NCI-H2107 treated with DMSO at 0.1 percent for 48 hours (cell line): ENCODE data around the gene TRIM44.
A peak's percentile ranks its signal among the peaks of the same experiment; 100 is the strongest.
"Not testable (repeated sequence)": the region's sequence is repeated elsewhere in the genome, so short reads cannot be mapped to it uniquely, and the experiment has no call there.

Source experiments
- DNase-seq: peaks from one replicate; lab custom pipeline; 2025; ENCODE audit not compliant: unreplicated experiment; lab: John Stamatoyannopoulos, UW

TRIM44 gene

DNA sequence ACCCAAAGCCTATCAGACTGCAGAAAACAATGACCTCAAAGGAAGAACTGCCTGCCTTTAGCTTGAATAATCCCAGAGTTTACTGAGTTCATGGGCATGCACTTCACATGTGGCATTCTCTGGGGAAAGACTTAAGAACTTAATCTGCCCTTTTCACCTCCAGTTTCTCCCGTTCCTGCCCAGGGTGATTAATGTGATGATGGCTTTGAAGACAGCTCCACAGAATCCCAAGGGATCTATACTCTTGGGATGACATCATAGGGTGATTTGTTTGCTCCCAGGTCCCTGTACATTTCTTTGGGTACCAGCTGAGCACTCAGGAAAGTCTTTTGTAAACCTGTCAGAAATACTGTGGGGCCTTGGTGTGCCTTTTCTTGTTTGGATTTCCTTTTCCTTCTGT lies 30.3 kb upstream of the TRIM44 start:
- no peak for DNase-seq

DNA sequence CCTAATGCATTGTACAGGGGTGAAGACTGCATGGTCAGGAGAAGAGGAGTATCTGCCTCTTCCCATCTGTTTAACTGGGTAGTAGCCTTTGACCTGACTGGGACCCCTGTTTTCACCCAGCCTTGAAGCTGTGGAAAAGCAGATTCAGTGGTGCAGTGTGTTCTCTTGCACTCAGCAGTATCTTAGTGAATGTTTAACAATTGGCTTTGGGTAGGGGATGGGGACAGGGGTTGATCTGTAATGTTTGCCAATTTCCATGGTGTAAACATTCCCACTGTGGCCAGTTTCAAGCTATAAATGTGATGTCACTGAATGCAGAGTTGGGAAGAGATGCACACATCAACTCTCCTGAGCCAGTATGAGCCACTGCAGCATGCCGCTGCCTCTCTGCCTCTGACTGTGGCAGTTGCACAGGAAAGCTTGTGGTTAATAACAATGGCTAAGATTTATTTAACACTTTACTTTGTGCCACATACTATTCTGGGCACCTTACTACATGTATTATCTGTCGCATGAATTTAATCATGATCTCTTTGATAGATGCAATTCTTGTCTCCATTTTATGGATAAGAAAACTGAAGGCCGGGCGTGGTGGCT lies 28.6 kb upstream of the TRIM44 start:
- no peak for DNase-seq

DNA sequence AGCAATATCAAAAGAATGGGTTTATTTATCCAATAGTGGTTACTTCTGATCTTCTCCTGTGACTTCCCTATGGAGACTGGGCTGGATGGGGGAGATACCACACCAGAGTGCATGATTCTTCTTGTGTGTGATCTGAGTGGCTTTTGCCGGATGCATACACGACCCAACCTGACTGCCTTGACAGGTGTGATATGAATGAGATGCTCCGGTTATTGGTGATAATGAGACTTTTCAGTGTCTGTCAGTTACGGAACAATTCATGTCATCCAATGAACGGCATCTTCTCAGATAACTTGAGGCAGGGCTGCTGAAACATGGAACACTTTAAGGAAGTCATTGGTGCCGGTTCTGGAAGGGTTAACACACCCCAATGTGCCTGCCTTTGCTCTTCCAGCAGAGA lies 26.6 kb upstream of the TRIM44 start:
- DNase-seq = no peak

DNA sequence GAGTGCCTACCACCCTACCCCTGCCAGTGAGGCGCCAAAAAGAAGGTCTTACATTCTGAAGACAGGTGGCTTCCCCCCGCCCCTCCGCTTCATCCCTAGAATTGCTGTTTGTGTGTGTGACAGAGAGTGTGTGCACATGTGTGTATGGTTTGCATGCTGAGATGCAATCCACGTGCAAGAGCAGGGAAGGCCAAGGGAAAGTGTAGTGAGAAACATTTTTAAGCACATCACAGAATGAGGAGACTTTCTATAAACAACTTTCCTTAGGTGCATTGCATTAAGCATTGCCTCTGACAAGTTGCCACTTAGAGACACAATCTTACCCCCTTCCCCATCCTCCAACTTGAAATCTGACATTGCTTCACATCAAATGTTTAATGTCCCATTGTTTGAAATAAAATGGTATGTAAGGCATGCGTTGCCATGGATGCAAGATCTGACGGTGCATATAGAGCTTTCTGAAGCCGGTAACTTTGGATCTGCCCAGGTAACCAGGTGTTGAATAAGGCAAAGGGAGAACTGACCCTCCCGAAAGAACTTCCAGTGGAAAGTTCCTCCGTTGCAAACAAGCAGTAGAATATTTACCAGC lies 22.9 kb upstream of the TRIM44 start:
- DNase-seq = no peak

DNA sequence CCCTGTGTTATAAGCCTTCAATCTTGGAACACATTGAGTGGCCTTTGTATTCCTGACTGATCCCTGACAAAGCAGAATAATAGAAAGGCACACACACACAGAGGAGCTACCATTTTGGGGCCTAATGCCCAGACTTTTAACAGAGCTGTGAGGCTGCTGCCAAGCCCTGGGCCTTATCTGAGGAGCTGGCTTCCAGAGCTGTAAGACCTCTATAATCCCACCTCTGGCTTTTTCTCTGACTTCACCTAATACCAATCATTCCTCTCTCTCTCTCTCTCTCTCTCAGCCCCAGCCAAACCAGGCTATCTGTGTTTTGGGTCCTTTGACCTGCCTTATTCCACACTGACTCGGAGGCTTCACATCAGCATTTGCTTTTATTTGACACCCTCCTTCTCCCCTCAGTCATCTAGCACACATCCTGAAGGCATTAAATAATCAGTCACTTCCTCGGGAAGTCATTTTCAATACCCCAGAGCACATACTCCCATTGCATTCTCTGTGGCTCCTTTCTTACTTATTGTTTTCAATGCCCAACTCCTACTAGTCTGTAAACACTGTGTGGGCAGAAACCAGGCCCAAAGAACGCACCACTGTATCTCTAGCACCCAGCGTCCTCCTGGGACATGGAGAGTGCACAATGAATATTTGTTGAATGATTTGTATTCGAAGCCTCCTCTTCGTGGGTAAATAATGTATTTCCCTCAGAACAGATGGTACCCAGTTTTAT lies 21.2 kb upstream of the TRIM44 start:
- no peak for DNase-seq

- no peak for DNase-seq
These were observed 20.6 kb upstream of the TRIM44 start for GRCh38 chr11:35641964-35642363.

GRCh38 chr11:35647421-35648093 lies 15.0 kb upstream of the TRIM44 start:
- DNase-seq = no peak

DNA sequence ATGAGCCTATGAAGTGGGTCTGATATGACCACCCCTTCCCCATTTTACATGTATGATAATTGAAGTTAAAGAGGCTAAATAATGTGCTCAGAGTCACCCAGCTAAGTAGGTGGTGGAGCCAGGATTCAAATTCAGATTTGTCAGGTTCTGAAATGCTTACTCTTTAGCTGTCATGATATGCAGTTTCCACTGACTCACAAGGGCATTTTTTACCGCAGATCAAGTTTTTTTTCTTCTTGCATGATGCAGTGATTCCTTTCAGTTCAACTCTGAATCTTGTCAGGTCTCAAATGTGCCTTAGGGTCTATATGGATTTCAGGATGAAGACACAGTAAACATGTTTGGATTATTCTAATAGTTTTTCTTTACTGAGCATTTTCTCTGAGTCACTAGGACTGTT lies 12.6 kb upstream of the TRIM44 start:
- no peak for DNase-seq

- no peak for DNase-seq
These were observed 12.1 kb upstream of the TRIM44 start for GRCh38 chr11:35650467-35650866.

DNA sequence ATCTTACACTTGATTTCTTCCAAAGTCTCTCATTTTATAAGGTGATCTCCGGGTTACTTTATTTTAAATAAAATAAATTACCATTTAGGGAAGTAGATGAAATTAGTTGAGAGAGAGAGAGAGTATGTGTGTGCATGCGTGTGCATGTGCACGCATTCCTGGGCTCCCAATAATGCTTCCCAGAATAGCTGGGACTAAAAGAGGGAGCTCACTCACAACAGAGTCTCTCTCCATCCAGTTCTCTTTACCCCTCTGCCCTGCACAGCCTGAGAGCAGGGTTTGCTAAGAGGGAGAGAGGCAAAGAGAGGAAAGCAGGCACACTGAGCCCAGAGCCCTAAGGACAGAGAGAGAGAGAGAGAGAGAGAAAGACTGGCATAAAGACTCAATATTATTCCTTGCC lies 11.3 kb upstream of the TRIM44 start:
- DNase-seq = no peak

DNA sequence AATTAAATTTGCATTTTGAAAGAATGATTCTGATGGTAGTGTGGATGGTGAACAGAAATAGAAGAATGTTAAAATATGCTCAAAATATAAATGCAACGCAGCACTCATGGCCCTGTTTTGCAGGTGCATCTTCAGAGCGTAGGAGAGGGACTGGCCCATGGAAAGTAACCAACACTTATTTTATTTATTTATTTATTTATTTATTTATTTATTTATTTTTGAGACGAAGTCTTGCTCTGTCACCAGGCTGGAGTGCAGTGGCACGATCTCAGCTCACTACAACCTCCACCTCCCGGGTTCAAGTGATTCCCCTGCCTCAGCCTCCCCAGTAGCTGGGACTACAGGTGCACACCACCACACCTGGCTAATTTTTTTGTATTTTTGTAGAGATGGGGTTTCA lies 9.8 kb upstream of the TRIM44 start:
- DNase-seq = not testable (repeated sequence)

- no peak for DNase-seq
These were observed 7.9 kb upstream of the TRIM44 start for GRCh38 chr11:35654711-35655110.

GRCh38 chr11:35655254-35655653 lies 7.3 kb upstream of the TRIM44 start:
- no peak for DNase-seq

DNA sequence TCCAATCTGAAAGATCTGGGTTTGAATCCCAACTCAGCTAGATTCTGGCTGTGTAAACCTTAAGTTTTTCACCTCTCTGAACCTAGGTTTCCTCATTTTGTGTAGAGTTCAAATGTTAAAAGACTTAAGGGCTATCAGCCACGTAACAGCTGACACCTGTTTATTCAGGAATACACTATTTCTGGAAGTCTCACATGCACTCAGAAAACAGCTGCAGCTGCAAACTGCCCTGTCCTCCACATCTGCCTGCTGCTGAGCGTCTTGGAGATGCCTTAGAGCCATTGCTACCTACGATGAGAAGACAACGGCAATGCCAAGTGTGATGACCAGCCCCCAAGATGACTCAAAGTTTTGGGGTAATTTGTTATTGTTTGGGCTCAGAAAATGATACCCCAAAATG lies 6.7 kb upstream of the TRIM44 start:
- DNase-seq = no peak

- no peak for DNase-seq
These were observed 4.3 kb upstream of the TRIM44 start for GRCh38 chr11:35658020-35658948.

DNA sequence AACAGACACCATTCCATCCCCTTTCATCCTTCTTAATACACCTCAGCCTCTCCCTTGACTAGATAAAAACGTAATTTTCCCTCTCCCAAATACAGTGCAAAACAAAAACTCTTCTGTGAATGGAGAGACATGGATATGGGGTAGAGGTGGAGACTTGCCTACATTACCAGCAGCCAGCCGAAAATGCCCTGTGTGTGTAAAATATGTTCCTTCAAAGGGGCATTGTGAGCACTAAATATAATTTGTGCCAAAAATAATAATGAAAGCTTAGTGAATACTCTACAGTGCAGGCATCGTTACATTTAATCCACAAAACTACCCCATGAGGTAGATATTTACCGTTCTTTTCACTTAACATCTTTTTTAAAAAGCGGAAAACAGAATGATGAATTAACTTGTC lies 1.0 kb upstream of the TRIM44 start:
- DNase-seq = no peak

- peak; percentile 46 for DNase-seq
These were observed 420 bp upstream of the TRIM44 start for GRCh38 chr11:35662061-35662648.

GRCh38 chr11:35663408-35663702 lies 780 bp downstream of the TRIM44 start:
- DNase-seq = no peak

DNA sequence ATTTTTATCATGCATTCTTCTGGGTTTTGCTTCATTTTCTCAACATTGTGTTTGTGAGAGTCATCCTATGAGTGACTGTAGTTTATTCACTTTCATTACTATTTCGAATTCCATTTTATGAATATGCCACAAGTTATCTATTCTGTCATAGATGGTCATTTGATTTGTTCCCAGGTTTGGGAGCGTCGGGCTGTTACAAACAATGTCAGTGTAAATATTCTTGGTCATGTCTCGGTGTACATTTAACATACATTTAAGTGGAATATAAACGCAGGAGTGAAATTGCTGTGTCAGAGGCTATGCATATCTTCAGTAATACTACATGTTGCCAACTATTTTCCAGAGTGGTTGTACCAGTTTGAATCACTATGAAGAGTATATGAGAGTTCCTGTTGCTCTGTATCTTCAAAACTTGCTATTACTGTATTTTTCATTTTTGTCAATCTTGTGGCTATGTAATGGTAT lies 2.4 kb downstream of the TRIM44 start:
- no peak for DNase-seq

GRCh38 chr11:35667257-35667656 lies 4.7 kb downstream of the TRIM44 start:
- no peak for DNase-seq

GRCh38 chr11:35668350-35668749 lies 5.8 kb downstream of the TRIM44 start:
- DNase-seq = not testable (repeated sequence)
